ENCODE data around the gene CLEC2A. TPM values are rescaled to one million over a fixed set of nuclear protein-coding genes. Genes with fewer than 3 reads are reported as not detected.
"Not testable (repeated sequence)": the region's sequence is repeated elsewhere in the genome, so short reads cannot be mapped to it uniquely, and the experiment has no call there.

CLEC2A gene
- polyA plus RNA-seq, 2 of the 4 experiments (the other 2 are of a cell fraction) = not detected

- TF ChIP-seq CBX2 (IDR thresholded peaks at IDR 0.05; ENCODE audit: borderline replicate concordance, low read depth) (no peak), ATOH8 (CRISPR knock-in tag; IDR thresholded peaks at IDR 0.05; ENCODE audit: low read depth) (no peak), POLR2AphosphoS2 (conservative IDR thresholded peaks at IDR 0.05; ENCODE audit: low read length) (no peak), RCOR1 (IDR thresholded peaks at IDR 0.05; ENCODE audit: low read depth, low read length) (no peak), MAZ (IDR thresholded peaks at IDR 0.05; ENCODE audit: borderline replicate concordance, low read depth, low read length) (no peak), RFX5 (IDR thresholded peaks at IDR 0.05) (no peak), ZFP36 (IDR thresholded peaks at IDR 0.05; ENCODE audit: borderline replicate concordance, partially characterized antibody) (no peak), RNF2 (IDR thresholded peaks at IDR 0.05; ENCODE audit: borderline replicate concordance, low read depth) (no peak), HMGXB4 (CRISPR knock-in tag; IDR thresholded peaks at IDR 0.05; ENCODE audit: borderline replicate concordance) (no peak), JUN (IDR thresholded peaks at IDR 0.05) (no peak), EHF (CRISPR knock-in tag; IDR thresholded peaks at IDR 0.05) (no peak), NFE2L2 (conservative IDR thresholded peaks at IDR 0.05; ENCODE audit: low read length) (no peak)
- TF ChIP-seq, protein P1, sequence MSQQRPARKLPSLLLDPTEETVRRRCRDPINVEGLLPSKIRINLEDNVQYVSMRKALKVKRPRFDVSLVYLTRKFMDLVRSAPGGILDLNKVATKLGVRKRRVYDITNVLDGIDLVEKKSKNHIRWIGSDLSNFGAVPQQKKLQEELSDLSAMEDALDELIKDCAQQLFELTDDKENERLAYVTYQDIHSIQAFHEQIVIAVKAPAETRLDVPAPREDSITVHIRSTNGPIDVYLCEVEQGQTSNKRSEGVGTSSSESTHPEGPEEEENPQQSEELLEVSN (IDR thresholded peaks at IDR 0.05; ENCODE audit: borderline replicate concordance, low read depth) = no peak
- TF ChIP-seq, protein P2, sequence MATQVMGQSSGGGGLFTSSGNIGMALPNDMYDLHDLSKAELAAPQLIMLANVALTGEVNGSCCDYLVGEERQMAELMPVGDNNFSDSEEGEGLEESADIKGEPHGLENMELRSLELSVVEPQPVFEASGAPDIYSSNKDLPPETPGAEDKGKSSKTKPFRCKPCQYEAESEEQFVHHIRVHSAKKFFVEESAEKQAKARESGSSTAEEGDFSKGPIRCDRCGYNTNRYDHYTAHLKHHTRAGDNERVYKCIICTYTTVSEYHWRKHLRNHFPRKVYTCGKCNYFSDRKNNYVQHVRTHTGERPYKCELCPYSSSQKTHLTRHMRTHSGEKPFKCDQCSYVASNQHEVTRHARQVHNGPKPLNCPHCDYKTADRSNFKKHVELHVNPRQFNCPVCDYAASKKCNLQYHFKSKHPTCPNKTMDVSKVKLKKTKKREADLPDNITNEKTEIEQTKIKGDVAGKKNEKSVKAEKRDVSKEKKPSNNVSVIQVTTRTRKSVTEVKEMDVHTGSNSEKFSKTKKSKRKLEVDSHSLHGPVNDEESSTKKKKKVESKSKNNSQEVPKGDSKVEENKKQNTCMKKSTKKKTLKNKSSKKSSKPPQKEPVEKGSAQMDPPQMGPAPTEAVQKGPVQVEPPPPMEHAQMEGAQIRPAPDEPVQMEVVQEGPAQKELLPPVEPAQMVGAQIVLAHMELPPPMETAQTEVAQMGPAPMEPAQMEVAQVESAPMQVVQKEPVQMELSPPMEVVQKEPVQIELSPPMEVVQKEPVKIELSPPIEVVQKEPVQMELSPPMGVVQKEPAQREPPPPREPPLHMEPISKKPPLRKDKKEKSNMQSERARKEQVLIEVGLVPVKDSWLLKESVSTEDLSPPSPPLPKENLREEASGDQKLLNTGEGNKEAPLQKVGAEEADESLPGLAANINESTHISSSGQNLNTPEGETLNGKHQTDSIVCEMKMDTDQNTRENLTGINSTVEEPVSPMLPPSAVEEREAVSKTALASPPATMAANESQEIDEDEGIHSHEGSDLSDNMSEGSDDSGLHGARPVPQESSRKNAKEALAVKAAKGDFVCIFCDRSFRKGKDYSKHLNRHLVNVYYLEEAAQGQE (IDR thresholded peaks at IDR 0.05) = no peak
- DNase-seq (ENCODE audit: low read depth in 1 of 2, low spot score in 1 of 2) = no peak
- FAIRE-seq = no peak
- no peak overlapping the region for H3K27ac ChIP-seq
- no peak overlapping the region for H3K4me2 ChIP-seq
- H3K4me3 ChIP-seq = no peak overlapping the region
- ChIA-PET POLR2A (no interaction called here), CTCF (no interaction called here)
- ATAC-seq = no peak
- no peaks in the 10 kb centered on the region for H3K4me1 ChIP-seq
- H3K9me3 ChIP-seq = peaks cover 6% of the 10 kb centered on the region; the same call in 1 of the 3 replicates
Observed at GRCh38 chr12:9977916-9978315, 45.7 kb upstream of the CLEC2A start.

DNA sequence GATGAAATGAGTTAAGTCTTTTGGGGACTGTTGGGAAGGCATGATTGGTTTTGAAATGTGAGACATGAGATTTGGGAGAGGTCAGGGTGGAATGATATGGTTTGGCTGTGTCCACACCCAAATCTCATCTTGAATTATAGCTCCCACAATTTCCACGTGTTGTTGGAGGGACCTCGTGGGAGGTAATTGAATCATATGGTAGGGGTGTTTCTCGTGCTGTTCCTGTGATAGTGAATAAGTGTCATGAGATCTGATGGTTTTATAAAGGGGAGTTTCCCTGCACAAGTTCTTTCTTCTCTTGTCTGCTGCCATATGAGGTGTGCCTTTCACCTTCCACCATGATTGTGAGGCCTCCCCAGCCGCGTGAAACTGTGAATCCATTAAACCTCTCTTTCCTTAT, 44.5 kb upstream of the CLEC2A start:
- FAIRE-seq; DNase-seq (ENCODE audit: low read depth in 1 of 2, low spot score in 1 of 2); ATAC-seq; H3K4me3 ChIP-seq; H3K4me2 ChIP-seq; H3K9me3 ChIP-seq; POLR2A ChIA-PET; CTCF ChIA-PET; H3K27ac ChIP-seq; H3K4me1 ChIP-seq: not testable (repeated sequence)
- under 1% methylated on average over 5 of the region's 5 CpGs for WGBS (ENCODE audit: missing lambda C conversion rate)

GRCh38 chr12:9975614-9976013, 43.4 kb upstream of the CLEC2A start:
- Histone ChIP-seq H3K9me3 (peaks cover 6% of the 10 kb centered on the region; the same call in 1 of the 3 replicates), H3K27ac (no peak overlapping the region), H3K4me2 (no peak overlapping the region), H3K4me3 (no peak overlapping the region), H3K4me1 (no peaks in the 10 kb centered on the region)
- DNase-seq (ENCODE audit: low read depth in 1 of 2, low spot score in 1 of 2) (no peak), FAIRE-seq (no peak), ATAC-seq (no peak)
- 1% methylated on average over 2 of the region's 2 CpGs for WGBS (ENCODE audit: missing lambda C conversion rate)
- ChIA-PET CTCF (no interaction called here), POLR2A (no interaction called here)
- TF ChIP-seq ZFP36 (IDR thresholded peaks at IDR 0.05; ENCODE audit: borderline replicate concordance, partially characterized antibody) = peak; percentile 21
- no peak for TF ChIP-seq TP53 (CRISPR knock-in tag; IDR thresholded peaks at IDR 0.05)

DNA sequence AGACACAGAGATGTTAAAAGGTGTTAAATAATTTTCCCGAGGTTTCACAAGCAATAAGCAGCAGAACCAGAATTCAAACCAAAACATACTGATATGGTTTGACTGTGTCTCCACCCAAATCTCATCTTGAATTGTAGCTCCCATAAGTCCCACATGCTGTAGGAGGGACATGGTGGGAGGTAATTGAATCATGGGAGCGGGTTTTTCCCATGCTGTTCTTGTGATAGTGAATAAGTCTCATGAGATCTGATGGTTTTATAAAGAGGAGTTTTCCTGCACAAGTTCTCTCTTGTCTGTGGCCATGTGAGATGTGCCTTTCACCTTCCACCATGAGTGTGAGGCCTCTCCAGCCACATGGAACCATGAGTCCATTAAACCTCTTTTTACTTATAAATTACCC, 42.6 kb upstream of the CLEC2A start:
- POLR2A ChIA-PET, FAIRE-seq: not testable (repeated sequence)

More for the DNA sequence above, 42.6 kb upstream of the CLEC2A start:
- H3K4me3 ChIP-seq; CTCF ChIA-PET; ATAC-seq; DNase-seq (ENCODE audit: low read depth in 1 of 2, low spot score in 1 of 2); H3K4me2 ChIP-seq; H3K9me3 ChIP-seq; H3K27ac ChIP-seq; H3K4me1 ChIP-seq: not testable (repeated sequence)
- WGBS (ENCODE audit: missing lambda C conversion rate) = 3% methylated on average over 2 of the region's 2 CpGs
